ENCODE measurements around the gene BTNL3.

DNA sequence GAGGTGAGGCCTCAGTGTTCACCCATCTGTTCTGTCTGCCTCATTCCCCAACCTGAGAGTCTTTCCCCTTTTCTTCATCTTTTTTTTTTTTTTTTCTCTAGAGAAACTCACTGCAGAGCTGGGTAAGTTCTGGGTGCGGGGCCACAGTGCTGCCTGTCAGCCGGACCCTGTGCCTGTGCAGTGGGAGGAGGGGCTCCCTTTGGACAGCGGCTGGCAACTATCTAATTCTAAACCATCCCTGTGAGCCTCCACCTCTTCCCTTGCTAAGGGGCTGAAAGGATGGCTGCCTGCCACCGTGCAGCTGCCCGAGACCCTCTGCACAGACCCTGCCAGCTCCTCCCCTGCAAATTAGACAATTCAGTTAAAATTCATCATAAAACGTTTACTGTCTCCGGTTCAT lies 65.5 kb downstream of the BTNL3 start:
- TF ChIP-seq, protein P1, sequence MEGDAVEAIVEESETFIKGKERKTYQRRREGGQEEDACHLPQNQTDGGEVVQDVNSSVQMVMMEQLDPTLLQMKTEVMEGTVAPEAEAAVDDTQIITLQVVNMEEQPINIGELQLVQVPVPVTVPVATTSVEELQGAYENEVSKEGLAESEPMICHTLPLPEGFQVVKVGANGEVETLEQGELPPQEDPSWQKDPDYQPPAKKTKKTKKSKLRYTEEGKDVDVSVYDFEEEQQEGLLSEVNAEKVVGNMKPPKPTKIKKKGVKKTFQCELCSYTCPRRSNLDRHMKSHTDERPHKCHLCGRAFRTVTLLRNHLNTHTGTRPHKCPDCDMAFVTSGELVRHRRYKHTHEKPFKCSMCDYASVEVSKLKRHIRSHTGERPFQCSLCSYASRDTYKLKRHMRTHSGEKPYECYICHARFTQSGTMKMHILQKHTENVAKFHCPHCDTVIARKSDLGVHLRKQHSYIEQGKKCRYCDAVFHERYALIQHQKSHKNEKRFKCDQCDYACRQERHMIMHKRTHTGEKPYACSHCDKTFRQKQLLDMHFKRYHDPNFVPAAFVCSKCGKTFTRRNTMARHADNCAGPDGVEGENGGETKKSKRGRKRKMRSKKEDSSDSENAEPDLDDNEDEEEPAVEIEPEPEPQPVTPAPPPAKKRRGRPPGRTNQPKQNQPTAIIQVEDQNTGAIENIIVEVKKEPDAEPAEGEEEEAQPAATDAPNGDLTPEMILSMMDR (IDR thresholded peaks at IDR 0.05): no peak
- TF ChIP-seq POLR2A (IDR thresholded peaks at IDR 0.05) (no peak), EP300 (IDR thresholded peaks at IDR 0.05) (no peak), POLR2AphosphoS5 (IDR thresholded peaks at IDR 0.05) (no peak)

Measured in stomach (tissue), 4 donors.